ENCODE data around the gene HMOX1.

The HMOX1 gene

DNA sequence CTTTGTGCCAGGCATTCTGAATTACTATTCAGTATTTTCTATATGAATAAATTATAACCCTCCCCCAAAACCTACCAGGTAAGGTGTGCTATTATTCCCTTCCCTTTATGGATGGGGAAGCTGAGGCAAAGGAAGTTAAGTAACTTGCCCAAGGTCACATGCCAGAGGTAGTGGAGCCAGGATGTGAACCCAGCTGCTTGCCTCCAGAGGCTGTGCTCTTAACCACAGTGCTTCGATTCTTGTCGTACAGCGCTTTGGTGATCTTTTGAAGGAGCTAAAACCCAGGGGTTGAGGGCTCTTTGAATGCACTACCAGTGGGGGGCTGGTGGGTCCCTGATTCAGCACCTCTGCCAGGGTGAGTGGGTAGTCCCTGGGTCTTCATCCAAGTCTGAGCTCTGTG is 37.8 kb downstream of the HMOX1 start:
- CTCF ChIA-PET, result interaction anchor here (2.8 to 3.0 kb wide), 2 partner anchors 10 to 12 kb away, joined by 8 to 20 read pairs; no protein-coding TSS in a partner anchor

DNA sequence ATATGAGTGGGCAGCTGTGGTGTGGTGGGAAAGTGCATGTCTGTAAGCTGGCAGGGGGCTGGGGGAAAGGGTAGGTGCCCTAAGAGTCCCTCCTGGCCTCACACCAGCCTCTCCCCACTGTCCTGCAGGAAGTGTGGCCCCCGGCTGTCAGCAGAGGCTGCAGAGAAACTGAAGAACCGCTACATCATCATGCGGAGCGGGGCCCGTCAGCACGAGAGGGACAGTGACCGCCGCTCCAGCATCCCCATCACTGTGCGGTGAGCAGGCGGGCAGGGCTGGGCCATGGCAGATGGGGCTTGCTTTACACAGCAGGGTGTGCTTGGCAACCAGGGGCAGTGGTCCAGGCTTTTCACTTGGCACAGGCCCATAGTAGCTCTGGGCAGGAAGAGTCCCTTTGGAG is 38.9 kb downstream of the HMOX1 start:
- POLR2A ChIA-PET, result interaction anchor here (0.8 kb wide), 1 partner anchor 12 kb away, joined by 3 read pairs; no protein-coding TSS in a partner anchor
- TF ChIP-seq, protein P1, sequence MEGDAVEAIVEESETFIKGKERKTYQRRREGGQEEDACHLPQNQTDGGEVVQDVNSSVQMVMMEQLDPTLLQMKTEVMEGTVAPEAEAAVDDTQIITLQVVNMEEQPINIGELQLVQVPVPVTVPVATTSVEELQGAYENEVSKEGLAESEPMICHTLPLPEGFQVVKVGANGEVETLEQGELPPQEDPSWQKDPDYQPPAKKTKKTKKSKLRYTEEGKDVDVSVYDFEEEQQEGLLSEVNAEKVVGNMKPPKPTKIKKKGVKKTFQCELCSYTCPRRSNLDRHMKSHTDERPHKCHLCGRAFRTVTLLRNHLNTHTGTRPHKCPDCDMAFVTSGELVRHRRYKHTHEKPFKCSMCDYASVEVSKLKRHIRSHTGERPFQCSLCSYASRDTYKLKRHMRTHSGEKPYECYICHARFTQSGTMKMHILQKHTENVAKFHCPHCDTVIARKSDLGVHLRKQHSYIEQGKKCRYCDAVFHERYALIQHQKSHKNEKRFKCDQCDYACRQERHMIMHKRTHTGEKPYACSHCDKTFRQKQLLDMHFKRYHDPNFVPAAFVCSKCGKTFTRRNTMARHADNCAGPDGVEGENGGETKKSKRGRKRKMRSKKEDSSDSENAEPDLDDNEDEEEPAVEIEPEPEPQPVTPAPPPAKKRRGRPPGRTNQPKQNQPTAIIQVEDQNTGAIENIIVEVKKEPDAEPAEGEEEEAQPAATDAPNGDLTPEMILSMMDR (IDR thresholded peaks at IDR 0.05; ENCODE audit: insufficient read depth, low read length, missing control alignments), result no peak
- CTCF ChIA-PET, result interaction anchor here (2.2 to 3.0 kb wide), 2 partner anchors 10 to 11 kb away, joined by 20 to 24 read pairs; no protein-coding TSS in a partner anchor

More for the DNA sequence above, 37.8 kb downstream of the HMOX1 start:
- no peak overlapping the region for H3K4me3 ChIP-seq (ENCODE audit: low read depth, low read length)
- POLR2A ChIA-PET, result no interaction called here
- TF ChIP-seq, protein P1 (IDR thresholded peaks at IDR 0.05; ENCODE audit: insufficient read depth, low read length, missing control alignments), result no peak
- DNase-seq (ENCODE audit: low read depth, low spot score), result no peak

DNA sequence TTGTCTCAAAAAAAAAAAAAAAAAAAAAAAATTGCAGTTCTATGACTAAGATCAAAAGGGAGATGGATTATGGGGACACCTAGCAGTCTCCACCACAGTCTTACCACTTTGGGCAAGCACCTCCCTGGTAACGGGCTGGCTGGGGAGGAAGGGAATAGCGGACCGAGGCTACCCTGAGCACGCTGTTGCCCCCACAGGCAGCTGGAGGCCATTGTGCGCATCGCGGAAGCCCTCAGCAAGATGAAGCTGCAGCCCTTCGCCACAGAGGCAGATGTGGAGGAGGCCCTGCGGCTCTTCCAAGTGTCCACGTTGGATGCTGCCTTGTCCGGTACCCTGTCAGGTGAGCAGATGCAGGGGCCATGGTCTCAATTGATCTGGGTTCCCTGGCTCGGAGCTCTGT is 40.2 kb downstream of the HMOX1 start:
- H3K4me3 ChIP-seq (ENCODE audit: low read depth, low read length), result no peak overlapping the region
- POLR2A ChIA-PET, result no interaction called here
- TF ChIP-seq, protein P1 (IDR thresholded peaks at IDR 0.05; ENCODE audit: insufficient read depth, low read length, missing control alignments), result no peak
- DNase-seq (ENCODE audit: low read depth, low spot score), result no peak
- CTCF ChIA-PET, result interaction anchor here (0.9 to 2.2 kb wide), 5 partner anchors 9 to 207 kb away, joined by 3 to 24 read pairs (median 3); no protein-coding TSS in a partner anchor

More for the DNA sequence above, 38.9 kb downstream of the HMOX1 start:
- no peak for DNase-seq (ENCODE audit: low read depth, low spot score)
- no peak overlapping the region for H3K4me3 ChIP-seq (ENCODE audit: low read depth, low read length)

DNA sequence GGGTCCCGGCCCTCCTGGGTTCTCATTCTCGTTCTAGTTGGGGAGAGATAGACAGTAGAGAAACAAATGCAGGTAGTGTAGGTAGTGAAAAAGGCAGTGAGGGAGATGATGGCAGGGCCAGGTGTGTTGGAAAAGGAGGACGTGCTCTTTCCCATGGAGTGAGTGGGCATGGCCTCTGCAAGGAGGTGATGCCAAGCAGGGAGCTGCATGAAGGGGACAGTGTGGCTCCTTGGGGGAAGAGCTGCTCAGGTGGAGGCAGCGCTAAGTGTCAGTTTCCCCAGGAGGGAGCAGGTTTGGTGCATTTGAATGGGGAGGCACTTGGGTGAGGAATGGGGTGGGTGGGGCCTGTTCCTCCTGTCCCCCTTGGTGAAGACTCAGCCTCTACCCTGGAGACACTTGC is 41.2 kb downstream of the HMOX1 start:
- CTCF ChIA-PET, result interaction anchor here (1.4 to 2.2 kb wide), 3 partner anchors 8 to 161 kb away, joined by 3 to 24 read pairs (median 5); no protein-coding TSS in a partner anchor
- TF ChIP-seq, protein P1 (IDR thresholded peaks at IDR 0.05; ENCODE audit: insufficient read depth, low read length, missing control alignments), result no peak
- POLR2A ChIA-PET, result no interaction called here
- no peak for DNase-seq (ENCODE audit: low read depth, low spot score)
- no peak overlapping the region for H3K4me3 ChIP-seq (ENCODE audit: low read depth, low read length)

DNA sequence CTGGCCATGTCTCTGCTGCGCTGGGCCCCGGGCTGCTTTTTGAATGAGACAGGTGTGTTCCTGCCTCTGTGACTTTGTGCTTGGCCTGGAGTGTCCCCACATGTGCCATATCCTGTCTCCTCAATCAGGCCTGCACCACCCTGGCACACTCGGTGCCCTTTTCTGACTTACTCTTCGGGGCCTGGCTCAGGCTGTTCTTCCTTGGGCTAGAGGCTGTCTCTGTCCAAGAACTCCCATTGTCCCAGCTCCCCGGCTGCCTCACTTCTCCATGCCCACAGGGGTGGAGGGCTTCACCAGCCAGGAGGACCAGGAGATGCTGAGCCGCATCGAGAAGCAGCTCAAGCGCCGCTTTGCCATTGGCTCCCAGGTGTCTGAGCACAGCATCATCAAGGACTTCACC is 42.0 kb downstream of the HMOX1 start:
- ChIA-PET CTCF (no interaction called here), POLR2A (no interaction called here)

DNA sequence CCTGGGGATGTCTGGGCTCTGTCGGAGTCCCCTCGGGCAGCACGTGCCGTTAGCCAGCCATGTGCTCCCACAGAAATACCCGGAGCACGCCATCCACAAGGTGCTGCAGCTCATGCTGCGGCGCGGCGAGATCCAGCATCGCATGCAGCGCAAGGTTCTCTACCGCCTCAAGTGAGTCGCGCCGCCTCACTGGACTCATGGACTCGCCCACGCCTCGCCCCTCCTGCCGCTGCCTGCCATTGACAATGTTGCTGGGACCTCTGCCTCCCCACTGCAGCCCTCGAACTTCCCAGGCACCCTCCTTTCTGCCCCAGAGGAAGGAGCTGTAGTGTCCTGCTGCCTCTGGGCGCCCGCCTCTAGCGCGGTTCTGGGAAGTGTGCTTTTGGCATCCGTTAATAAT is 43.2 kb downstream of the HMOX1 start:
- TF ChIP-seq, protein P1 (IDR thresholded peaks at IDR 0.05; ENCODE audit: insufficient read depth, low read length, missing control alignments), result no peak
- no peak for DNase-seq (ENCODE audit: low read depth, low spot score)
- ChIA-PET POLR2A (no interaction called here), CTCF (interaction anchor here (0.8 to 14.7 kb wide), 3 partner anchors 10 to 153 kb away, joined by 3 to 352 read pairs (median 4); no protein-coding TSS in a partner anchor)
- no peak overlapping the region for H3K4me3 ChIP-seq (ENCODE audit: low read depth, low read length)

More for the DNA sequence above, 42.0 kb downstream of the HMOX1 start:
- TF ChIP-seq, protein P1 (IDR thresholded peaks at IDR 0.05; ENCODE audit: insufficient read depth, low read length, missing control alignments), result no peak
- DNase-seq (ENCODE audit: low read depth, low spot score), result no peak
- no peak overlapping the region for H3K4me3 ChIP-seq (ENCODE audit: low read depth, low read length)

All from AG04449 (cell line).